COR-L47 (cell line): Measurements from ENCODE around the gene PPFIA1.
"Not testable (repeated sequence)": the region's sequence is repeated elsewhere in the genome, so short reads cannot be mapped to it uniquely, and the experiment has no call there.

Source experiments
- DNase-seq: peaks from one replicate; lab custom pipeline; 2025; lab: John Stamatoyannopoulos, UW

PPFIA1 gene

GRCh38 chr11:70325824-70326223 is 55.3 kb downstream of the PPFIA1 start:
- no peak for DNase-seq

- DNase-seq: no peak
These were observed 55.9 kb downstream of the PPFIA1 start for GRCh38 chr11:70326365-70326811.

- DNase-seq: no peak
These were observed 56.3 kb downstream of the PPFIA1 start for GRCh38 chr11:70326833-70327232.

- DNase-seq: no peak
These were observed 57.2 kb downstream of the PPFIA1 start for GRCh38 chr11:70327717-70328116.

- DNase-seq: no peak
These were observed 58.1 kb downstream of the PPFIA1 start for GRCh38 chr11:70328556-70328955.

- not testable (repeated sequence) for DNase-seq
These were observed 60.9 kb downstream of the PPFIA1 start for GRCh38 chr11:70331320-70331843.

GRCh38 chr11:70331901-70332300 is 61.4 kb downstream of the PPFIA1 start:
- no peak for DNase-seq

- DNase-seq: no peak
These were observed 62.1 kb downstream of the PPFIA1 start for GRCh38 chr11:70332567-70332966.

- no peak for DNase-seq
These were observed 62.8 kb downstream of the PPFIA1 start for GRCh38 chr11:70333261-70333660.

GRCh38 chr11:70334351-70334995 is 64.0 kb downstream of the PPFIA1 start:
- DNase-seq: no peak

GRCh38 chr11:70335511-70335910 is 65.0 kb downstream of the PPFIA1 start:
- DNase-seq: no peak

GRCh38 chr11:70338594-70338993 is 68.1 kb downstream of the PPFIA1 start:
- DNase-seq: no peak

- no peak for DNase-seq
These were observed 68.6 kb downstream of the PPFIA1 start for GRCh38 chr11:70339066-70339465.

- no peak for DNase-seq
These were observed 71.5 kb downstream of the PPFIA1 start for GRCh38 chr11:70341881-70342429.

GRCh38 chr11:70343636-70344035 is 73.1 kb downstream of the PPFIA1 start:
- no peak for DNase-seq

GRCh38 chr11:70348191-70348590 is 77.7 kb downstream of the PPFIA1 start:
- no peak for DNase-seq

- no peak for DNase-seq
These were observed 78.1 kb downstream of the PPFIA1 start for GRCh38 chr11:70348608-70349007.

- no peak for DNase-seq
These were observed 81.2 kb downstream of the PPFIA1 start for GRCh38 chr11:70351646-70352045.

GRCh38 chr11:70352100-70352499 is 81.6 kb downstream of the PPFIA1 start:
- DNase-seq: no peak

- DNase-seq: no peak
These were observed 82.1 kb downstream of the PPFIA1 start for GRCh38 chr11:70352601-70353000.

- DNase-seq: no peak
These were observed 82.8 kb downstream of the PPFIA1 start for GRCh38 chr11:70353329-70353728.

- DNase-seq: no peak
These were observed 83.5 kb downstream of the PPFIA1 start for GRCh38 chr11:70353900-70354568.

- no peak for DNase-seq
These were observed 84.1 kb downstream of the PPFIA1 start for GRCh38 chr11:70354629-70355028.
